ENCODE measurements around the gene BZW2.

Gene BZW2

GRCh38 chr7:16645593-16646471, at the start of gene BZW2, which contains the start of gene ANKMY2:
BZW2 (plus strand) TSS chr7:16646181; CDS start chr7:16665444, 19,263 bp downstream.
ANKMY2 (minus strand) TSS chr7:16645754; CDS start chr7:16645573, 181 bp downstream.
- DNase-seq (ENCODE audit: low spot score) = peak; percentile 97

- no peak for DNase-seq (ENCODE audit: low spot score)
These were observed 48.0 kb upstream of the BZW2 start for GRCh38 chr7:16598015-16598414.

GRCh38 chr7:16599860-16600259, 46.1 kb upstream of the BZW2 start:
- DNase-seq (ENCODE audit: low spot score) = no peak

GRCh38 chr7:16603633-16604032, 42.3 kb upstream of the BZW2 start:
- no peak for DNase-seq (ENCODE audit: low spot score)

- DNase-seq (ENCODE audit: low spot score) = no peak
These were observed 41.9 kb upstream of the BZW2 start for GRCh38 chr7:16604054-16604453.

- no peak for DNase-seq (ENCODE audit: low spot score)
These were observed 39.3 kb upstream of the BZW2 start for GRCh38 chr7:16606704-16607103.

GRCh38 chr7:16609842-16610450, 36.0 kb upstream of the BZW2 start:
- no peak for DNase-seq (ENCODE audit: low spot score)

- DNase-seq (ENCODE audit: low spot score) = no peak
These were observed 34.3 kb upstream of the BZW2 start for GRCh38 chr7:16611711-16612110.

GRCh38 chr7:16615228-16615627, 30.8 kb upstream of the BZW2 start:
- no peak for DNase-seq (ENCODE audit: low spot score)

- no peak for DNase-seq (ENCODE audit: low spot score)
These were observed 29.9 kb upstream of the BZW2 start for GRCh38 chr7:16616122-16616521.

GRCh38 chr7:16616542-16616941, 29.4 kb upstream of the BZW2 start:
- no peak for DNase-seq (ENCODE audit: low spot score)

GRCh38 chr7:16619979-16620408, 26.0 kb upstream of the BZW2 start:
- no peak for DNase-seq (ENCODE audit: low spot score)

GRCh38 chr7:16626388-16626787, 19.6 kb upstream of the BZW2 start:
- DNase-seq (ENCODE audit: low spot score) = no peak

GRCh38 chr7:16627236-16627635, 18.7 kb upstream of the BZW2 start:
- DNase-seq (ENCODE audit: low spot score) = peak; percentile 60

- DNase-seq (ENCODE audit: low spot score) = no peak
These were observed 15.3 kb upstream of the BZW2 start for GRCh38 chr7:16630654-16631053.

- DNase-seq (ENCODE audit: low spot score) = peak; percentile 3
These were observed 11.7 kb upstream of the BZW2 start for GRCh38 chr7:16634271-16634738.

- DNase-seq (ENCODE audit: low spot score) = peak; percentile 13
These were observed 9.4 kb upstream of the BZW2 start for GRCh38 chr7:16636555-16637101.

GRCh38 chr7:16637379-16637778, 8.6 kb upstream of the BZW2 start:
- DNase-seq (ENCODE audit: low spot score) = peak; percentile 2

- no peak for DNase-seq (ENCODE audit: low spot score)
These were observed 7.4 kb upstream of the BZW2 start for GRCh38 chr7:16638282-16639280.

GRCh38 chr7:16644157-16644556, 1.8 kb upstream of the BZW2 start:
- DNase-seq (ENCODE audit: low spot score) = no peak
